Keratinocyte (primary cell): ENCODE data around the gene MAP7D2. TPM values are rescaled to one million over a fixed set of nuclear protein-coding genes. Genes with fewer than 3 reads are reported as not detected.

Source experiments
- DNase-seq: peaks from one replicate; pipeline ENCODE4 v3.0.0-alpha.2; 2011; ENCODE audit warnings: low read depth, missing footprints, low spot score
- FAIRE-seq: peaks from 2 replicates; lab custom pipeline; 2011; peaks lifted over from hg19 to GRCh38; lab: Jason Lieb, UNC
- H2AFZ ChIP-seq: 2 replicates; pipeline ENCODE4 v1.6.0; 2012; ENCODE audit warnings: low read length, control low read depth, inconsistent platforms; ENCODE audit not compliant: control insufficient read depth
- H3K27ac ChIP-seq: 2 replicates; pipeline ENCODE4 v1.5.1; 2011; ENCODE audit warnings: low read length; ENCODE audit not compliant: control insufficient read depth, insufficient read depth
- H3K27me3 ChIP-seq: 3 replicates; pipeline ENCODE4 v1.6.0; 2011; ENCODE audit warnings: low read length; ENCODE audit not compliant: control insufficient read depth, insufficient read depth; ENCODE audit errors: extremely low read depth
- H3K36me3 ChIP-seq, 2 experiments: 2 replicates in 1 of 2; 3 replicates in 1 of 2; pipeline ENCODE4 v1.5.1; 2011; ENCODE audit warnings: low read length in 2 of 2, mild to moderate bottlenecking in 1 of 2; ENCODE audit not compliant: control insufficient read depth in 2 of 2, insufficient read depth in 2 of 2; ENCODE audit errors: extremely low read depth in 1 of 2
- H3K4me1 ChIP-seq: 3 replicates; pipeline ENCODE4 v1.5.1; 2011; ENCODE audit warnings: low read length; ENCODE audit not compliant: control insufficient read depth, insufficient read depth; ENCODE audit errors: extremely low read depth
- H3K4me2 ChIP-seq: 3 replicates; pipeline ENCODE4 v1.6.0; 2011; ENCODE audit warnings: low read depth, low read length; ENCODE audit not compliant: control insufficient read depth, insufficient read depth; ENCODE audit errors: extremely low read depth
- H3K4me3 ChIP-seq, 3 experiments: fragments of 200-600 bp in 1 of 3; sonication (generic) in 1 of 3; 2 replicates in 2 of 3; 3 replicates in 1 of 3; pipeline ENCODE4 v1.5.1; 2011 to 2016; ENCODE audit warnings: low read length in 3 of 3, mild to moderate bottlenecking in 3 of 3, control low read depth in 2 of 3, inconsistent platforms in 1 of 3, low read depth in 1 of 3, mixed read lengths in 1 of 3, mixed run types in 1 of 3, moderate library complexity in 1 of 3; ENCODE audit not compliant: control insufficient read depth in 2 of 3, insufficient read depth in 2 of 3; ENCODE audit errors: extremely low read depth in 1 of 3
- H3K79me2 ChIP-seq: 2 replicates; pipeline ENCODE4 v1.6.0; 2012; ENCODE audit warnings: low read length; ENCODE audit not compliant: control insufficient read depth, insufficient read depth
- H3K9ac ChIP-seq: 3 replicates; pipeline ENCODE4 v1.6.0; 2011; ENCODE audit warnings: low read length; ENCODE audit not compliant: control insufficient read depth, insufficient read depth; ENCODE audit errors: extremely low read depth
- H3K9me1 ChIP-seq: 3 replicates; pipeline ENCODE4 v1.6.0; 2011; ENCODE audit warnings: low read length; ENCODE audit not compliant: control insufficient read depth, insufficient read depth; ENCODE audit errors: extremely low read depth
- H3K9me3 ChIP-seq: 2 replicates; pipeline ENCODE4 v1.5.1; 2012; ENCODE audit warnings: low read depth, low read length; ENCODE audit not compliant: control insufficient read depth
- H4K20me1 ChIP-seq: 3 replicates; pipeline ENCODE4 v1.6.0; 2011; ENCODE audit warnings: low read length; ENCODE audit not compliant: control insufficient read depth, insufficient read depth; ENCODE audit errors: extremely low read depth
- CTCF ChIP-seq, 3 experiments: IDR thresholded peaks in 1 of 3; conservative IDR thresholded peaks in 1 of 3; optimal IDR thresholded peaks in 1 of 3; 2 replicates in 2 of 3; 3 replicates in 1 of 3; pipeline versions ENCODE3 to v1.5.1; 2011; ENCODE audit warnings: low read length in 3 of 3, mild to moderate bottlenecking in 3 of 3, moderate library complexity in 2 of 3, control low read depth in 1 of 3, inconsistent platforms in 1 of 3; ENCODE audit not compliant: insufficient read depth in 2 of 3; ENCODE audit errors: extremely low read depth in 1 of 3
- EZH2 ChIP-seq: IDR thresholded peaks from one replicate; pipeline ENCODE4 v1.6.1; 2012; ENCODE audit warnings: inconsistent platforms, mild to moderate bottlenecking, low read length, moderate library complexity
- dilution Hi-C: fragments of 300-500 bp; cut with MboI; formaldehyde crosslinking; loops from one replicate; pipeline ENCODE4 v1.7.0; 2020; ENCODE audit warnings: low sequenced_read_pairs; ENCODE audit not compliant: extremely low pct_ligation_motif_present
- polyA plus RNA-seq, 5 experiments: library from polyadenylated mRNA; depleted of rRNA in 3 of 5; stranded (reverse) in 3 of 5; stranded (forward) in 1 of 5; unstranded in 1 of 5; fragments of >200 nt; gene quantifications; 1 replicate in 1 of 5; 2 replicates in 3 of 5; 3 replicates in 1 of 5; pipeline versions ENCODE4 v1.2.1 to v1.2.3, GENCODE V29; 2011 to 2012; ENCODE audit warnings: missing spikeins in 2 of 5, low read depth in 1 of 5, low replicate concordance in 1 of 5

The MAP7D2 gene
- polyA plus RNA-seq, 1 donor (not counting 4 experiments of a cell fraction or from before 2014, with no cell fraction given), result 0.76 TPM

GRCh38 chrX:20061855-20062254 is 54.9 kb downstream of the MAP7D2 start:
- dilution Hi-C loops, result no loop called here
- Histone ChIP-seq H3K4me3 (no peak overlapping the region), H3K4me1 (peaks cover 3% of the 10 kb centered on the region), H4K20me1 (no peaks in the 10 kb centered on the region), H3K9ac (no peak overlapping the region), H3K9me1 (no peaks in the 10 kb centered on the region), H3K4me2 (no peak overlapping the region), H3K27me3 (no peaks in the 10 kb centered on the region), H3K27ac (no peak overlapping the region), H3K36me3 (no peaks in the 10 kb centered on the region), H3K79me2 (no peaks in the 10 kb centered on the region), H3K9me3 (no peaks in the 10 kb centered on the region), H2AFZ (no peak overlapping the region)
- DNase-seq (no peak), FAIRE-seq (no peak)
- no peak for TF ChIP-seq EZH2
- no peak for TF ChIP-seq CTCF (optimal IDR thresholded peaks at IDR 0.05 in 1 of 3, IDR thresholded peaks at IDR 0.05 in 1 of 3, conservative IDR thresholded peaks at IDR 0.05 in 1 of 3; ENCODE audit: extremely low read depth in 1 of 3, insufficient read depth in 2 of 3, low read length in 3 of 3)

DNA sequence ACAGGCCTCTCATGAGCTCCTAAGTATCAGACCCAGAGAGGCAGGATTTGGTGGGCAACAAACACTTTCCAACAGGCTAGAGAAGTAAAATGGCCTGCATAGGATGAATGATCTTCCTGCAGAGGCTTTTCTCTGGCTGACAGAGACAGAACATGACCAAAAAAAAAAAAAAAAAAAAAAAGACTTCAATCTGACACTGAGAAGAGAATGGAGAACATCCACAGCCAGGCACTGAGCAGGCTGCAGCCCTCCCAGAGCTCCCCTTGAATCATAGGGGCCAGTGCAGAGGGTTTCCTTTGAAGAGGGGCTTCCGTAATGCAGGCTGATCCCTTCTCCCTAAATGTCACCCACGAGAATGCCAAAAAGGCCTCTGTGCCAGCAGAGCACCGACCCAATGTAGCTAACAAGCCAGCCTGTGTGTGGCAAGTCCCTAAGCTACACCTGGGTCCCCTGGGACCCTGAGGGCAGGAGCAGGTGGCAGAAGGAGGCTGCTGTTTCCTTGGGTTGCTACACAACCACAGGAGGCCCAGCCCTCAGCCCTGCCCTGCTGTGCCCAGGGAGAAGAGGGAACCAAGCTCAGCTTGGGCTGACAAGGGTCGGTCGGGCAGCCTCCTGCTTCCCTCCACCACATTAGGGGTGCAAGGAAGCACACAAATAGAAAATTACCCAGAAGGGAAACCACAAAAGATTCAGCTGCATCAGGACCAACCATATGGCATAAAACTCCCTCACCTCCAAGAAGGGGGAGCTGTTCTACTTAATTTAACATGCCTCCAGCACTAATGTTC is 55.6 kb downstream of the MAP7D2 start:
- FAIRE-seq (no peak), DNase-seq (no peak)
- H3K4me3 ChIP-seq, result no peak overlapping the region
- H3K9ac ChIP-seq, result no peak overlapping the region
- dilution Hi-C loops, result no loop called here
- no peak overlapping the region for H3K27ac ChIP-seq
- no peak for TF ChIP-seq CTCF (optimal IDR thresholded peaks at IDR 0.05 in 1 of 3, IDR thresholded peaks at IDR 0.05 in 1 of 3, conservative IDR thresholded peaks at IDR 0.05 in 1 of 3; ENCODE audit: extremely low read depth in 1 of 3, insufficient read depth in 2 of 3, low read length in 3 of 3)
- no peak for TF ChIP-seq EZH2
- H2AFZ ChIP-seq, result no peak overlapping the region
- H3K79me2 ChIP-seq, result no peaks in the 10 kb centered on the region
- peaks cover 3% of the 10 kb centered on the region for H3K9me1 ChIP-seq
- no peaks in the 10 kb centered on the region for H3K27me3 ChIP-seq
- no peaks in the 10 kb centered on the region for H4K20me1 ChIP-seq
- no peaks in the 10 kb centered on the region for H3K9me3 ChIP-seq
- H3K36me3 ChIP-seq, result no peaks in the 10 kb centered on the region
- H3K4me2 ChIP-seq, result no peak overlapping the region
- peaks cover 7% of the 10 kb centered on the region for H3K4me1 ChIP-seq
